HEK293T (cell line): ENCODE data around the gene SMIM38.

ENCODE experiments used
- ARNT ChIP-seq: fragments of 450-650 bp; IDR thresholded peaks from 2 replicates; pipeline ENCODE4 v1.6.1; 2017; ENCODE audit warnings: mild to moderate bottlenecking
- BHLHE40 ChIP-seq: fragments of 450-650 bp; IDR thresholded peaks from 2 replicates; pipeline ENCODE4 v1.6.1; 2016; ENCODE audit warnings: mild to moderate bottlenecking, moderate library complexity, borderline replicate concordance
- FOXK2 ChIP-seq: fragments of 450-650 bp; IDR thresholded peaks from 2 replicates; pipeline ENCODE4 v1.6.1; 2016; ENCODE audit warnings: mild to moderate bottlenecking
- FOXM1 ChIP-seq: fragments of 450-650 bp; IDR thresholded peaks from 2 replicates; pipeline ENCODE4 v1.6.1; 2017; ENCODE audit warnings: mild to moderate bottlenecking, borderline replicate concordance
- HDGF ChIP-seq: fragments of 450-650 bp; IDR thresholded peaks from 2 replicates; pipeline ENCODE4 v1.6.1; 2017; ENCODE audit warnings: antibody characterized with exemption, borderline replicate concordance
- L3MBTL2 ChIP-seq: fragments of 450-650 bp; conservative IDR thresholded peaks from 2 replicates; pipeline ENCODE4 v1.6.1; 2016; ENCODE audit warnings: mild to moderate bottlenecking
- LEF1 ChIP-seq: fragments of 450-650 bp; IDR thresholded peaks from 2 replicates; pipeline ENCODE4 v1.6.1; 2017; ENCODE audit warnings: mild to moderate bottlenecking, borderline replicate concordance
- NFRKB ChIP-seq: fragments of 450-650 bp; IDR thresholded peaks from 2 replicates; pipeline ENCODE4 v1.6.1; 2016; ENCODE audit warnings: mild to moderate bottlenecking, moderate library complexity
- SP1 ChIP-seq: fragments of 450-650 bp; IDR thresholded peaks from 2 replicates; pipeline ENCODE4 v1.6.1; 2017
- SUZ12 ChIP-seq: fragments of 450-650 bp; IDR thresholded peaks from 2 replicates; pipeline ENCODE4 v1.6.1; 2016; ENCODE audit warnings: mild to moderate bottlenecking
- TARDBP ChIP-seq: fragments of 450-650 bp; IDR thresholded peaks from 2 replicates; pipeline ENCODE4 v1.6.1; 2016
- ZNF384 ChIP-seq: fragments of 450-650 bp; IDR thresholded peaks from 2 replicates; pipeline ENCODE4 v1.6.1; 2016
- TF ChIP-seq, protein P1 (sequence below): fragments of 450-650 bp; IDR thresholded peaks from 2 replicates; pipeline ENCODE4 v1.6.1; 2016

DNA sequence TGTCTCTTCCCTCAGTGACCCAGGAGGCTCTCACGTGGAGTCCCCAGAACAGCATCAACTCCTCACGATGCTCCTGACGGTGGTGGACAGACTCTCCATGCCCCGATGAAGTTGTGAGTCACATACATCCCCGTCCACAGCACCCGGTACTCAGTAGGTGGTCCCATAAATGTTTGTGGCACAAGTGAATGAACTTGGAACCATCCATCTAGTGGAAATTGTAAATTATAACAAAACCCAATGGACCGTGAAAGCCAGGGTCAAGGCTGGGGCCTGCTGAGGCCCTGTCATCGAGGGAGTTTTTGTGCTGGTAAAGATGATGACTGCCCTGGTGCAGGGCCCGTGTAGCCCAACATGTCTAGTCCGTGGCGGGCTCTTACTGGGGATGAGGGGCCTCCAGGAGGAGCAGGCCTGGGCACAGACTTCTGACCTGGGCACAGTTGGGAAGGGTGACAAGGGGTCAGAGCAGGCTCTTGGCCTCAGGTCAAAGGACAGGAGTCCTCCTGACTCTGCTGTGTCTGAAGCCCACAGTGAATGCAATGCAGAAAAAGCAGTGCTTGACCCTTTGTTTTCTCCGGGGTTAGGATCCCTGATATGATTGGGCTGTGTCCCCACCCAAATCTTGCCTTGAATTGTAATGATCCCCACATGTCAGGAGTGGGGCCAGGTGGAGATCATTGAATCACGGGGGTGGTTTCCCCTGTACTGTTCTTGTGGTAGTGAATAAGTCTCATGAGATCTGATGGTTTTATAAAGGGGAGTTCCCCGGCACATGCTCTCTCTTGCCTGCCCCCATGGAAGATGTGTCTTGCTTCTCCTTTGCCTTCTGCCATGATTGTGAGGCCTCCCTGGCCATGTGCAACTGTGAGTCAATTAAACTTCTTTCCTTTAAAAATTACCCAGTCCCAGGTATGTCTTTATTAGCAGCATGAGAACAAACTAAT is 20.0 kb upstream of the SMIM38 start:
- TF ChIP-seq SP1, result no peak
- TF ChIP-seq TARDBP, result no peak
- TF ChIP-seq, protein P1, sequence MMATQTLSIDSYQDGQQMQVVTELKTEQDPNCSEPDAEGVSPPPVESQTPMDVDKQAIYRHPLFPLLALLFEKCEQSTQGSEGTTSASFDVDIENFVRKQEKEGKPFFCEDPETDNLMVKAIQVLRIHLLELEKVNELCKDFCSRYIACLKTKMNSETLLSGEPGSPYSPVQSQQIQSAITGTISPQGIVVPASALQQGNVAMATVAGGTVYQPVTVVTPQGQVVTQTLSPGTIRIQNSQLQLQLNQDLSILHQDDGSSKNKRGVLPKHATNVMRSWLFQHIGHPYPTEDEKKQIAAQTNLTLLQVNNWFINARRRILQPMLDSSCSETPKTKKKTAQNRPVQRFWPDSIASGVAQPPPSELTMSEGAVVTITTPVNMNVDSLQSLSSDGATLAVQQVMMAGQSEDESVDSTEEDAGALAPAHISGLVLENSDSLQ, result no peak
- no peak for TF ChIP-seq LEF1
- no peak for TF ChIP-seq BHLHE40
- TF ChIP-seq ARNT, result no peak
- no peak for TF ChIP-seq HDGF
- TF ChIP-seq FOXM1, result no peak
- TF ChIP-seq ZNF384, result no peak
- TF ChIP-seq FOXK2, result no peak
- no peak for TF ChIP-seq L3MBTL2
- no peak for TF ChIP-seq NFRKB
- TF ChIP-seq SUZ12, result no peak
